Vein endothelial cell (primary cell): ENCODE data around the gene SNRPB. TPM values are rescaled to one million over a fixed set of nuclear protein-coding genes. Genes with fewer than 3 reads are reported as not detected.

Experiments
- small RNA-seq: library from RNA; depleted of rRNA; stranded (forward); fragments of <200 nt; gene quantifications from one replicate; pipeline ENCODE3, GENCODE V24; 2012
- total RNA-seq: library from RNA; depleted of rRNA; stranded (reverse); fragments of >200 nt; gene quantifications from 2 replicates; pipeline ENCODE4 v1.2.3, GENCODE V29; 2012

SNRPB gene
- 243 and 259 TPM in 2 replicates for total RNA-seq

DNA sequence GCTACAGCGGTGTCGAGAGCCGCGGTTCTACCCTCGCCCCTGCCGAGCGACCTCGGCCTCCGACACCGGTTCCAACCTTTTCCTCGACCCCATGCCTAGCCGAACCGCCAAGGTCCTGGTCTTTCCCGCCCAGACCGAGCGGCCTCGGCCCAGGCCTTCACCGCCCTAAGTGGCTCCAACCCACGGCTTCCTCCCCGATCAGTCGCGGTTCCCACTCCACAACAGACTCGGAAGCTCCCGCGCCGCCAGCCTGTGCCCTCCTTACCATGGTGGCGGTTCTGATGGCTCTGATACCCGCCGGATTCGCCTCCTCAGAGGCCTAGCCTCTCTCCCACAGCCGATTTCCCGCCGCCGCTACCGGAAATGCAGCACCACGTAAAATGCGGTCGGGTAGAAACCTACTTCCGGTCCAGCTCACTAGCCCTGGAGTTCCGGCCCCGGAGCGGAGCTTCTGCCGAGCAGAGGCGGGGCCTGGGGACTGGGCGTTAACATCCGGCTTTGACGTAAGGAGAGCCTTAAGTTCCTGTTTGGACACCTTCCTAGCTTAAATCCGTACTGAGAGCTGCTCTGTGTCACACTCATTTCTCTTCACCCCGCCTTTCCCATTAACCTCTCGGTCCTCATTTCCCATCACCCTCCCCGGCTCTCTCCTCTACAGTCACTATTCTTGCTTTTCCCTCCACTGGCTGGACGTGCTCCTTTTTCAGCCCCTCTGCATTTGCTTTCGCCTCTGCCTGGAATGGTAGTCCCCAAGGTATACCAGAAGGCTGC lies at the start of gene SNRPB:
Gene SNRPB (minus strand): TSS at position 367 of the 771 bp plus-strand sequence. CDS start 99 bp downstream, at position 268.

GRCh38 chr20:2508631-2509467 lies 38.3 kb upstream of the SNRPB start, which contains the start of gene ZNF343:
Gene ZNF343, minus strand, starts transcription at chr20:2508915. Its CDS starts 15,020 bp downstream, at chr20:2493895.

Small RNA genes lying within 50 kb of the gene (small RNA-seq; reads per million reads assigned to genes)
- gene RF00019: not detected

Other genes starting within 250 kb of the SNRPB start
- gene TGM3, start 174.8 kb downstream of the SNRPB start, total RNA-seq: not detected in 2 replicates
- not detected in 2 replicates for gene TGM6, start 89.9 kb downstream of the SNRPB start, total RNA-seq
- gene ZNF343, start 38.1 kb upstream of the SNRPB start, total RNA-seq: 7.4 and 8.2 TPM in 2 replicates
- not detected in 2 replicates for gene TMC2, start 65.8 kb upstream of the SNRPB start, total RNA-seq
- 151 and 166 TPM in 2 replicates for gene NOP56, start 181.8 kb upstream of the SNRPB start, total RNA-seq
- 93.9 and 94.4 TPM in 2 replicates for gene IDH3B, start 193.4 kb upstream of the SNRPB start, total RNA-seq
- 0.19 and 0.98 TPM in 2 replicates for gene EBF4, start 222.0 kb upstream of the SNRPB start, total RNA-seq